Astrocyte (in vitro differentiated cells and primary cell): ENCODE measurements around the gene TRIM59. TPM values are rescaled to one million over a fixed set of nuclear protein-coding genes. Genes with fewer than 3 reads are reported as not detected.

Experiments used
- DNase-seq: peaks from one replicate; pipeline ENCODE4 v3.0.0-alpha.2; 2010; ENCODE audit warnings: low read depth
- FAIRE-seq: peaks from 2 replicates; lab custom pipeline; 2011; peaks lifted over from hg19 to GRCh38; lab: Jason Lieb, UNC
- H2AFZ ChIP-seq: 2 replicates; pipeline ENCODE4 v1.6.0; 2012; ENCODE audit warnings: low read depth, low read length, inconsistent platforms
- H3K27ac ChIP-seq: 2 replicates; pipeline ENCODE4 v1.5.1; 2011; ENCODE audit warnings: low read depth, low read length, inconsistent platforms
- H3K27me3 ChIP-seq: 2 replicates; pipeline ENCODE4 v1.6.0; 2011; ENCODE audit warnings: low read length, inconsistent platforms; ENCODE audit not compliant: insufficient read depth
- H3K36me3 ChIP-seq: 2 replicates; pipeline ENCODE4 v1.5.1; 2011; ENCODE audit warnings: low read length, inconsistent platforms; ENCODE audit not compliant: insufficient read depth
- H3K4me1 ChIP-seq: 2 replicates; pipeline ENCODE4 v1.5.1; 2011; ENCODE audit warnings: low read length, inconsistent platforms; ENCODE audit not compliant: insufficient read depth
- H3K4me2 ChIP-seq: 2 replicates; pipeline ENCODE4 v1.6.0; 2012; ENCODE audit warnings: low read length, inconsistent platforms
- H3K4me3 ChIP-seq: 2 replicates; pipeline ENCODE4 v1.5.1; 2011; ENCODE audit warnings: low read depth, mild to moderate bottlenecking, low read length, inconsistent platforms; ENCODE audit not compliant: insufficient read depth
- H3K79me2 ChIP-seq: 2 replicates; pipeline ENCODE4 v1.6.0; 2012; ENCODE audit warnings: mild to moderate bottlenecking, low read length, inconsistent platforms; ENCODE audit not compliant: insufficient read depth
- H3K9ac ChIP-seq: 2 replicates; pipeline ENCODE4 v1.6.0; 2012; ENCODE audit warnings: mild to moderate bottlenecking, low read length, inconsistent platforms
- H3K9me3 ChIP-seq: 2 replicates; pipeline ENCODE4 v1.5.1; 2012; ENCODE audit warnings: low read depth, mild to moderate bottlenecking, low read length, inconsistent platforms; ENCODE audit not compliant: insufficient read depth
- H4K20me1 ChIP-seq: 2 replicates; pipeline ENCODE4 v1.6.0; 2012; ENCODE audit warnings: low read length, inconsistent platforms; ENCODE audit not compliant: insufficient read depth
- H3K27ac Mint-ChIP-seq: one replicate; pipeline ENCODE4 v1.8.0; 2021; ENCODE audit warnings: mild to moderate bottlenecking, mixed read lengths; ENCODE audit not compliant: unreplicated experiment
- H3K27me3 Mint-ChIP-seq: one replicate; pipeline ENCODE4 v1.8.0; 2021; ENCODE audit warnings: low read depth, mixed read lengths; ENCODE audit not compliant: unreplicated experiment
- H3K36me3 Mint-ChIP-seq: one replicate; pipeline ENCODE4 v1.8.0; 2021; ENCODE audit warnings: low read depth, mixed read lengths; ENCODE audit not compliant: unreplicated experiment
- H3K4me1 Mint-ChIP-seq: one replicate; pipeline ENCODE4 v1.8.0; 2021; ENCODE audit warnings: low read depth, mixed read lengths; ENCODE audit not compliant: unreplicated experiment
- H3K4me3 Mint-ChIP-seq: one replicate; pipeline ENCODE4 v1.8.0; 2021; ENCODE audit warnings: mild to moderate bottlenecking, moderate library complexity, mixed read lengths; ENCODE audit not compliant: unreplicated experiment
- H3K9me3 Mint-ChIP-seq: one replicate; pipeline ENCODE4 v1.8.0; 2021; ENCODE audit warnings: mild to moderate bottlenecking, mixed read lengths; ENCODE audit not compliant: unreplicated experiment
- EZH2 ChIP-seq: IDR thresholded peaks from 2 replicates; pipeline ENCODE4 v1.6.1; 2012; ENCODE audit warnings: mild to moderate bottlenecking, low read length, inconsistent platforms; ENCODE audit not compliant: insufficient read depth
- total RNA-seq: library from RNA; stranded (reverse); gene quantifications from 2 replicates; pipeline ENCODE4 v1.2.1, GENCODE V29; 2021
- TF ChIP-seq, protein P1 (sequence below): IDR thresholded peaks from 2 replicates; pipeline ENCODE4 v1.5.1; 2011; ENCODE audit warnings: low read depth, mild to moderate bottlenecking, inconsistent platforms, low read length, moderate library complexity; ENCODE audit not compliant: insufficient read depth

TRIM59 gene
- total RNA-seq, 1 donor from 2014 or later: 20.6 TPM

DNA sequence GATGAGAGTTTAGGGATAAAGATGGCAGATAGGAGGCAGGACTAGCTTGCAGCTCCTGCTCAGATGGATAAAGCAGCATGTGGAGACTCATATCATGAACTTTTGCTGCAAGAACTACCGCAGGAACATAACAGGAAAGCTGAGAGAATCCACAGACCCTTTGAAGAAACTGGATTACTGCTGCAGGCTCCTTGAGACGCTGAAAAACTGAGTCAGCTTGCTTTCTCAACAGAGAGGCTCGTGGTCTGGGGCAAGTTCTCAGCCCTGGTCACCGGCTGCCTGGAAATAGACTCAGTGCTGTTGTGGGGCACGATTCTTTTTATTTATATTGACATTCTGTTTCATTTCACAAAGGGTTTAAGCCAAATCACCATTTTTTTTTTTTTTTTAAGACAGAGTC, 28.8 kb upstream of the TRIM59 start:
- no peak for FAIRE-seq

DNA sequence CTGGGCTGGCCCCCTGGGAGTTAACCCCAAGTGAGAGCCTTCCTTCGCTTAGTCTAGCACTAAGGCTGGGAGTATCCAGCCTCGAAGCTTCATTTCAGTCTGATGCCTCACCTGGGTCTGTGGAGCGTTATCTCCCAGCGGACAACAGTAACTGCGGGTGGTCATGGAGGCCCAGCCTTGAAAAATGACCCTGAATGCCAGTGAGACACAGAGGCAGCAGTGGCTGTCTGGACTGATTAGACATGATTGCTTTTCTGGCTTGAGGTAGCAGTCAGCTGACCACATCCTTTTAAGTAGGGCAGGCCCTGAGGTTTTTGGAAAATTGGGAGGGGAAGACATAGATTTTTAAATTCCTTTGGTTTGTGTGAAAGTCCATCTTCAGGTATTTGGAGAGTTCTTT, 28.2 kb upstream of the TRIM59 start:
- no peak overlapping the region for H3K27ac Mint-ChIP-seq
- H3K9ac ChIP-seq: peak overlapping the region; percentile 30
- no peak overlapping the region for H2AFZ ChIP-seq
- H4K20me1 ChIP-seq: no peaks in the 10 kb centered on the region
- no peak overlapping the region for H3K4me3 ChIP-seq
- no peaks in the 10 kb centered on the region for H3K36me3 ChIP-seq
- H3K4me3 Mint-ChIP-seq: no peak overlapping the region
- no peaks in the 10 kb centered on the region for H3K27me3 ChIP-seq
- H3K36me3 Mint-ChIP-seq: peaks cover 3% of the 10 kb centered on the region
- H3K27me3 Mint-ChIP-seq: no peaks in the 10 kb centered on the region
- H3K9me3 Mint-ChIP-seq: no peaks in the 10 kb centered on the region
- H3K4me1 ChIP-seq: peaks cover 39% of the 10 kb centered on the region
- TF ChIP-seq EZH2: no peak
- TF ChIP-seq, protein P1, sequence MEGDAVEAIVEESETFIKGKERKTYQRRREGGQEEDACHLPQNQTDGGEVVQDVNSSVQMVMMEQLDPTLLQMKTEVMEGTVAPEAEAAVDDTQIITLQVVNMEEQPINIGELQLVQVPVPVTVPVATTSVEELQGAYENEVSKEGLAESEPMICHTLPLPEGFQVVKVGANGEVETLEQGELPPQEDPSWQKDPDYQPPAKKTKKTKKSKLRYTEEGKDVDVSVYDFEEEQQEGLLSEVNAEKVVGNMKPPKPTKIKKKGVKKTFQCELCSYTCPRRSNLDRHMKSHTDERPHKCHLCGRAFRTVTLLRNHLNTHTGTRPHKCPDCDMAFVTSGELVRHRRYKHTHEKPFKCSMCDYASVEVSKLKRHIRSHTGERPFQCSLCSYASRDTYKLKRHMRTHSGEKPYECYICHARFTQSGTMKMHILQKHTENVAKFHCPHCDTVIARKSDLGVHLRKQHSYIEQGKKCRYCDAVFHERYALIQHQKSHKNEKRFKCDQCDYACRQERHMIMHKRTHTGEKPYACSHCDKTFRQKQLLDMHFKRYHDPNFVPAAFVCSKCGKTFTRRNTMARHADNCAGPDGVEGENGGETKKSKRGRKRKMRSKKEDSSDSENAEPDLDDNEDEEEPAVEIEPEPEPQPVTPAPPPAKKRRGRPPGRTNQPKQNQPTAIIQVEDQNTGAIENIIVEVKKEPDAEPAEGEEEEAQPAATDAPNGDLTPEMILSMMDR: no peak
- FAIRE-seq: no peak
- peak overlapping the region; percentile 44 for H3K27ac ChIP-seq
- peak overlapping the region; percentile 62 for H3K4me2 ChIP-seq
- H3K79me2 ChIP-seq: no peaks in the 10 kb centered on the region
- peak; percentile 76 for DNase-seq
- peaks cover 13% of the 10 kb centered on the region for H3K4me1 Mint-ChIP-seq
- H3K9me3 ChIP-seq: no peaks in the 10 kb centered on the region

More for the DNA sequence above, 28.8 kb upstream of the TRIM59 start:
- Histone ChIP-seq H2AFZ (no peak overlapping the region), H3K79me2 (no peaks in the 10 kb centered on the region), H3K27ac (peak overlapping the region; percentile 44), H3K27me3 (no peaks in the 10 kb centered on the region), H4K20me1 (no peaks in the 10 kb centered on the region), H3K4me1 (peaks cover 33% of the 10 kb centered on the region), H3K36me3 (no peaks in the 10 kb centered on the region), H3K4me2 (peak overlapping the region; percentile 62), H3K9me3 (no peaks in the 10 kb centered on the region), H3K4me3 (no peak overlapping the region), H3K9ac (peak overlapping the region; percentile 30)
- peaks cover 15% of the 10 kb centered on the region for H3K4me1 Mint-ChIP-seq
- no peaks in the 10 kb centered on the region for H3K9me3 Mint-ChIP-seq
- no peak for TF ChIP-seq EZH2
- TF ChIP-seq, protein P1: no peak
- peaks cover 3% of the 10 kb centered on the region for H3K36me3 Mint-ChIP-seq
- no peak overlapping the region for H3K4me3 Mint-ChIP-seq
- peak overlapping the region; percentile 51 for H3K27ac Mint-ChIP-seq
- no peaks in the 10 kb centered on the region for H3K27me3 Mint-ChIP-seq
- peak; percentile 70 for DNase-seq

DNA sequence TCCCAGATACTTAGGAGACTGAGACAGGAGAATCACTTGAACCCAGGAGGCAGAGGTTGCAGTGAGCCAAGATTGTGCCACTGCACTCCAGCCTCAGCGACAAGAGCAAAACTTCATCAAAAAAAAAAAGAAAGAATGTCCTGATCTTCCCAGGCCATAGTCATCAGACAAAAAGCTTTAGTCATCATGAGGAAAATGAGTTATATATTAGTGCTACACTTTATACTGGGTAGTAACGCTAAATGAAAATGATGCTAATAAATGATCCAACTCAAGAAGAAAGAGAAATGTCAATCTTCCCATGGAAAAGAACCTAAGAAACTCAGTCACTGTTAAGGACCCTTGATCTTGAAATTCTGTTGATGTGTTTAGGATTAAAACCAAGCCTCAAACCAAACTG, 26.3 kb upstream of the TRIM59 start:
- no peak overlapping the region for H3K27ac ChIP-seq
- FAIRE-seq (no peak), DNase-seq (no peak)
- Mint-ChIP-seq H3K27ac (no peak overlapping the region), H3K27me3 (no peaks in the 10 kb centered on the region), H3K4me3 (no peak overlapping the region), H3K36me3 (peaks cover under 1% of the 10 kb centered on the region), H3K4me1 (peaks cover 9% of the 10 kb centered on the region), H3K9me3 (peaks cover 7% of the 10 kb centered on the region)
- H3K4me1 ChIP-seq: peaks cover 48% of the 10 kb centered on the region
- no peak for TF ChIP-seq EZH2
- TF ChIP-seq, protein P1: no peak
- H3K36me3 ChIP-seq: no peaks in the 10 kb centered on the region
- no peaks in the 10 kb centered on the region for H4K20me1 ChIP-seq
- peaks cover 2% of the 10 kb centered on the region for H3K9me3 ChIP-seq
- no peak overlapping the region for H3K4me3 ChIP-seq
- no peak overlapping the region for H2AFZ ChIP-seq
- H3K79me2 ChIP-seq: no peaks in the 10 kb centered on the region
- H3K27me3 ChIP-seq: no peaks in the 10 kb centered on the region
- no peak overlapping the region for H3K4me2 ChIP-seq
- no peak overlapping the region for H3K9ac ChIP-seq
